ENCODE data around the gene TMEM30B.
A peak's percentile ranks its signal among the peaks of the same experiment; 100 is the strongest.
"Not testable (repeated sequence)": the region's sequence is repeated elsewhere in the genome, so short reads cannot be mapped to it uniquely, and the experiment has no call there.

Gene TMEM30B

DNA sequence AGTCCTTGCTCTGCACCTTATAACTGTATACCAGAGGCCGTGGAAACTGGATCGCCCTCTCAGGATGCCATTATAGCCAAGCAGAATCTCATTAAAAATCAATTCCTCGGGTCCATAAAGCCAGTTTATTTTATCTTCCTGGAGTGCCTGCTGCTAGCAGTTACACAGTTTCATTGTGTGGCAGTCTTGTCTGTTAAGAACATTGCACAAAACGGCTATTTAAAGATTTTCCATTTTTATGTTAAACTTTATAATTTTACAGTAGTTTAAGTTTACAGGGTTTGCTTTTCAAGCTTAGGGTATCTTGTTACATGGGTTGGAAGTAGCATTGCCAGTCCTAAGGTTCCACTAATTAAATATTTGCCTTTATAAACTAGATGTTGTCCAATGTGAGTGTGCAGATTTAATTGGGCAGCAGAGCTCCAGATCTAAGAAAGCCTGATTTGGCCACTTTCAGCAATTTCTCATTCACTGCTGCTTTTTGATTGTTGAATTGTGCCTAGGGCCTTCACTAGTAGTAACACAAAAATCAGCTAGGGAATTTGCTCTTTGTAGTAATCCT lies 17.0 kb downstream of the TMEM30B start:
- no peak for DNase-seq

DNA sequence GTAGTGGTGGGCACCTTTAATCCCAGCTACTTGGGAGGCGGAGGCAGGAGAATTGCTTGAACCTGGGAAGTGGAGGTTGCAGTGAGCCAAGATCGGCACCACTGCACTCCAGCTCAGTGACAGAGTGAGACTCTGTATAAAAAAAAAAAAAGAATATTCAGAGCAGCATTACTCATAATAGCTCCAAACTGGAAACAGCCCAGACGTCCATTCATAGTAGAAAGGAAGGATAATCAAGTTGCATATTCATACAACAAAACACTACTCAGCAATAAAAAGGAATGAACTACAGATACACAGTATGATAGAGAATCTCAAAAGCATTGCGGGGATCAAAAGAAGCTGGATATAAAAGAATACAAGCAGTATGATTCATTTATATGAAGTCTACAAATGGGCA lies 19.1 kb downstream of the TMEM30B start:
- no peak for DNase-seq

DNA sequence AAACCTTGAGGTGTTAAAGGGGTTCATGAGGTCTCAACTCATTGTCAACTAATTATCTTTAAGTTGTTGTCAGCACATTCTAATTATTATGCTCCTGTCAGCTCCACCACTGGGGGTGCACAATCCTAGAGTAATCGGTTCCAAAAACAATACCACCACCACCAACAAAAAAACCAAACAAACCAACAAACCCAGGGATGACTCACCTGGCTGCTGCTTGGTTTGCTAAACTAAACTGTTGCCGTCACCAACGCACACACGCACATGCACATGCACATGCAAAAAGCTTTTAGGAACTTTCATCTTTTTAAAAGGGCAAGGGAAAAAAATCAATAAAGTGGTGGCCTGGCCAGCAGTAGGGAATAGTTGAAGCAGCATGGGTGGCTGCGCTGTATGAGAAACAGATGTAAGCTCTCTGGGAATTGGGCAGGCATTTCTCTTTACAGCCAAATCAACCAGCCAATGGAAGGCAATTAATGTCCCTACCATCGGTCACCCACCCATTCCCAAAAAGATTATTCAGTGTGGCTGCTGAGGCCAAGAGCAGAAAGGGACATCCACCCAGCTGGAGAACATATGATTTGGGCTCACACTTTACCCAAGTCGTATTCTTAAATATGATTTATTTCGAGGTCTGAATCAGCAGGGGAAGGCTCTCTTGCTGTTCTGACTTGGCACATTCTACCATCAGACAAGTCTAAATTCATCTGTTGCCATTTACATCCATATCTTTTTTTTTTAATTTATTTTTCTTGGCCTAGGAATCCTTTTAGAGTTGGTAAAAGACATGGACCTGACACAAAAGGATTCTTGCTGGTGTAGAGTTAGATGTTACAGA lies 20.0 kb downstream of the TMEM30B start:
- no peak for DNase-seq

DNA sequence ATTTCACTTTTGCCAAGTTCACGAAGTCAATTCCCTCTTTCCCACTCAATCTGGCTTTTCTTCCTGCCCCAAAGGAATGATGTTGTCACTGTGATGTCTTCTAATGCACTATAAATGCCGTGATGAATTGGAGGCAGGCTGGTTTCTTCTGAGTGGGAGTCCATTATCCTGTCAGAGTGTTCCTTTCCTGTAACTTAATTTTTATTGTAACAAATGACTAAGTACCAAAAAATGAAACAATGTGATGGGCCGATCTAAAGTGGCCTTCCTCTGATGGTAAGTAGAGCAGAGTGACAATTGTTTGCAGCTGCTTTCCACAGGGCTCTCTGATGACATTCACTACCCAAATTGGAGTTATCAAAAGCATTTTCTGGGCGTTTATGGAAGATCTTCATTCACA lies 22.2 kb downstream of the TMEM30B start:
- DNase-seq = no peak

DNA sequence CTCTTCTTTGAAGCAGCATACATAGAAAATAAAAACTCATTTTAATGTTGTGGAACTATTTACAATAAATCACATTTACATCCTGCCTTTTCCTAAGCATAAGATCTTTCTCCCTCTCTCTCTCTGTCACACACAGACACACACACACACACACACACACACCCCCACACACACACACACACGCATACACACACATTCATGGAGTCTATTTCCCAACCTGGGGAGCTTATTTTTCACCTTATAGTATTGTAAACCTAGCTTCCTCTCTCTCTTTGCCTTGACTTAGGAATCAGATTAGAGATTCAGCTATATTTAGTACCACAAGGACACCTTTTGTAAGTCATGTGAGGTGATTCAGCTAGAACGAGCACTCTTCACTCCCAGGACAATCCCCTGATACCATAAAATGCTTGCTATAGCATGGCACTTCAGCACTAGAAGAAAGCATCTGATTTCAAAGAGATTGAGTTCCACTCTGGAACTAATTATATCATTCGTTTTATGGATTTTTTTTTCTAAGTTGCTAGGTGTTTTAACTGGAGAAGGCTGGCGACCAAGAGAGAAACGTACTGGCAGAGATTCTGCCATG lies 23.6 kb downstream of the TMEM30B start:
- DNase-seq = no peak

DNA sequence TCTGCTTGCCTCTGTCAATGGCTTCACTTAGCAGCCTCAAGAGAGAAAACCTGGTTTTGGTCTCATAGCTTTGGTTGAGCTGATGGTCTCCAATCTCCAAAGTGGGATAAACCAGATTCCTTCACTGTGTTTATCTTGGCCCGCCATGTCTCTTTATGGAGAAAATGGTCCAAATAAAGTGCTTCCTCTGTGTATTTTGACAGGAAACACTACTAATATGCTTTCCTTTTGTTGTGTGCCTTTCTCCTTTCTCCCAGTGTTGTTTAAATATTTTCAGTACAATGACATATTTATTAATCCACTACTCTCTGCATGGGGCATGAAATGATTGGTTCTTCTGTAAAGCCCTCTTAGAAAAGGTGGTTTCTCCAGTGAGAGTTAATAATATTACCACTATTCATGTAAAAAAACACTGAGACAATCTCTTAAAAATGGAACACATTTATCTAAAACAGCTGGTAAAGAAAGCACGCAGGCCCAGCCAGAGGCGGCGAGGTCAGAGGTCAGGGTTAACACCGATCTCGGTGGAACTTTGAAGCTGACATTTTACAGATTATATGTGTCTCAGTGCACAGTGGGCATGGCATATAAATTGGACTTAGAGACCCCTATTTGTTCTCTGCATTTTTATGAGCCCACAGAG lies 24.2 kb downstream of the TMEM30B start:
- DNase-seq = no peak

DNA sequence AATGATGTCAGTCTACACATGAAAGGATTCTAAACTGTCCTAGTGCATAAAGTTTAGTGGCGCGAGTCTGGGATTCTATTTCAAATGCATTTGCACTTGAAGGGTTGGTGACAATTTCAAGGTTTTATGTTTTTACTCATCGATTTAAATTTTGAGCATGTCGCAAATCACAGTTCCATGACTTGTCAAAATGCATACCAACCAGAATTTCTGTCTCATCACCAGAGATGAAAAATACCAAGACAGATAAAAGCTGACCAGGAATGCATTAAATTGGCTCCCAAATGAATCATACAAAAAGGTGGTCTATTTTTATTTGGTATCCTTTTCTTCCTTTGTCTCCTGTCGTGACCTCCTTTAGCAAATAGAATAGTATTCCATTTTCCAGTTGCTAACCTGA lies 25.2 kb downstream of the TMEM30B start:
- DNase-seq = no peak

DNA sequence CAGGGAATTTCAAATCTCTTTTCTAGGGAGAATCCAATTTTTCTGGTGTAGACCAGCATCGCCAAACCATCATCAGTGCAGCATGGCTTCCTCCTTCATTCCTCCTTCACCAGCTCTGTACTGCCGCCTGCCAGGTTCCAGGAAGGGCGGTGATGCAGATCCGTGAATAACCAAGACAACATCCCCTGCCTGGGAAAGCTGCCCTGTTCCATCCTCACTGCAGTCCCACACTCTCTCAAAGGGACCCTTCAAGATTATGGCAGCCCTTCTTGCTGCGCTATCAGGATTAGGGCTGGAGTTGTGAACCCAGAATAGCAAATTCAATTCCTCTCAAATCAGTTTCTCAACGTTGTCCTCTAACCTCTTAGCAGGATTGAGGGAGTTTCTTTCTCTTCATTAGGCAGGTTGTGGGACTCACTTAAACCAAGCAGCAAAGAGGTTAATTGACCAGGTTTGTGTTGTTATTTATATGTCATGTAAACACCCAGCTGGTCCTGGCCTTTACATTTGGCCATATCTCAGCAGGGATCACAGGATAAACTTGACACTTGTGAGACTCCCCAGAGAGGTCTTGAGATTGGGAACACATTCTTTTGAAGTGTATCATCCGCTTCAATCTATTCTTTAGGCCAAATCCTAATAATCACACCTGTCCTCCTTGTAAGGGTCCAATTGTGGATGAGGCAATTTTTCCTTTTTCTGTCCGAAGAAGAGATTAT lies 26.2 kb downstream of the TMEM30B start:
- DNase-seq = no peak

DNA sequence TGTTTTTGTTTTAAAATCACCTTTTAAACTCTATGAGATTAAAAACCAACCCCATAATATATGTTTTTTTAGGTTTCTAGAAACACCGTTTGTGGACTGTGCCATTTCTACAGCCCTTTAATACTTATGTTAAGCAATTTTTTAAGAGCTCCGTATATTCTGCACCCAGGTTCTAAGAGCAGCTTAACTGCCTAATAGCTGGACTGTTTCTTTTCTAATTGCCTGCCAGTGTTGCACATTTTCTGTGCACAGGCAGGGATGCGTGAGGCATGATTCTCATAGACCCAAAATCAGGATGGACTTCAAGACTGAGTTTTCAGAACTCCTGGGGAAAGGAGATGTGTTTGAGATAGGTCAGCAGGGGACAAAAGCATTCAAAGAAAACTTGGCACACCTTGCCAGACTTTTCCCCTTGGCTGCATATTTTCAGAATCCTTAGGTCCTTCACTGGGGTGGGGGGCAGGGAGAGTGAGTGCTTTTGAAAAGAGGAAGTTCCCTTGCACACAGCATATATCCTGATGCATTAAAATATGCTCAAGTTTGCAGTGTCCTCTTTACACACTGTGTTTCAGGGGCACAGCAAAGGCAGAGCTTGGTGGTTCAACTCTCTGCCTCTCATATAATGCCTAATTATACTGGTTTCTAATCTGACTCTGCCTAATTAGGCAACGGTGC lies 27.9 kb downstream of the TMEM30B start:
- DNase-seq = no peak

DNA sequence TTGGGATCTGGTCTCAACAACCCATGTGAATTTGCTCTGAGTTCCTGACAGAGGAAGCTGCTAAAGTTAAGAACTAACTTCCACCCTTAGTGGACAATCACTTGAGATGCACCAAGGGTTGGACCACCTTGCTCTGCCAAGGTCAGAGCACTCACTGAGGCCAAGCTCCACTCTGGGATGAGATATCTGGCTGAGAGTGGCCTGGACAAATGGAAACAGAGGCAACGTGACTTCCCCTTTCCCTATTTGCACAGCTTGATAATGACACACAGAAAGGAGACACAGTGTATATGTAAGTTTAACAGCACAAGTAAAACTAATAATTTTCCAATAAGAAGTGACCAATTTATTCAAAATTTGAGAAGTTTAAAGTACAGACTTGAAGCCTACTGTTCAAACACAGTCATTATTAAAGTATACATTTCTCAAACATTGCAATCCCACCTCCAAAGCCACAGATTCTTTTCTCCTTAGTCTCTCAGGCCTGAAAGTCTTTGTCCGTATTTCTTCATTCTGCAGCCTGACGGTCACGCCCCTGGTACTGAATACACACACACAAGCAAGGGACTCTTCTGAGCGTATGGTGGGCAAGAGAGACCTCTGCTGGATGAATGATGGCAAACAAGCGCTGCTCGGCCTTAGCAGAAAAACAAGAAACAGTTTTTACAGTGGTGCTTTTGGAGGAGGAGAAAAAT lies 28.6 kb downstream of the TMEM30B start:
- peak; percentile 69 for DNase-seq

DNA sequence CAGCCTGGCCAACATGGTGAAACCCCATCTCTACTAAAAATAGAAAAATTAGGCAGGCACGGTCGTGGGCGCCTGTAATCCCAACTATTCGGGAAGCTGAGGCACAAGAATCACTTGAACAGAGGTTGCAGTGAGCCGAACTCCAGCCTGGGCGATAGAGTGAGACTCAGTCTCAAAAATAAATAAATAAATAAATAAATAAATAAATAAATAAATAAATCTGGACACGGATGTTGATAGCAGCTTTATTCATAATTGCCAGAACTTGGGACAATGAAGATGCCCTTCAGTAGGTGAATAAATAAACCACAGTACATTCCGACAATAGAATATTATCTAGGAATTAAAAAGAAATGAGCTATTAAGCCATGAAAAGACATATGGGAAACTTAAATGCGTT lies 31.1 kb downstream of the TMEM30B start:
- DNase-seq = no peak

DNA sequence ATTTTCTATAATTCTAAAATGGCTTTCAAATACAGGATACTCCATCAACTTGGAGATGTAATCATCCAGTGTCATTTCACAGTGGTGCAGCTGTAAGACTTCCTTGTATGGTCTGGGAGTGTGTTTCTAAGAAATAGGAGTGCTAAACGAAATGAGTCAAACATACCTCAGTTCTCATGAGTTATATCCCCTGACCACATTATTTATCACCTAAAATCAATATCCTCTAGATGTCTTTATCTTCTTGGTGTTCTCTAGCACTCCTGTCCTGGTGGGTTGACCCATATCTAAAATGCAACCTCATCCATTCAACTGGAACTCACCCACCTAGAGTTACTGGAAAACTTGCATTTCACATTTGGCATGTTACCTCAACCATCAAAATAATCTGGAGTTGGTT lies 33.2 kb downstream of the TMEM30B start:
- no peak for DNase-seq

DNA sequence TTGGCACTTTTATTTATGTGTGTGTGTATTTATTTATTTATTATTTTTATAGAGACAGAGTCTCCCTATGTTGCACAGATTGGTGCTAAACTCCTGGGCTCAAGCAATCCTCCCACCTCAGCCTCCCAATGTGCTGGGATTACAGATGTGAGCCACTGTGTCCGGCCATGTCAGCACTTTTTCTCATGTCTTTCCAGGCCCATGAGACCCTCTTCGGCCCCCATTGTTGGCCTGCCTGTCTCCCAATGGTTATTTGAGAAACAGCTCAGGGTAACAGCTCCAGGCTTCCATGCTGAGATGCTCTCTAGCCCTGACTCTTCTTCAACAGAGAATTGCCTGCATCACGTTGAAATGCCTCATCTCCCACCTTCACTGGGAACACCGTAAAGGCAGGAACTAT lies 34.4 kb downstream of the TMEM30B start:
- DNase-seq = no peak

DNA sequence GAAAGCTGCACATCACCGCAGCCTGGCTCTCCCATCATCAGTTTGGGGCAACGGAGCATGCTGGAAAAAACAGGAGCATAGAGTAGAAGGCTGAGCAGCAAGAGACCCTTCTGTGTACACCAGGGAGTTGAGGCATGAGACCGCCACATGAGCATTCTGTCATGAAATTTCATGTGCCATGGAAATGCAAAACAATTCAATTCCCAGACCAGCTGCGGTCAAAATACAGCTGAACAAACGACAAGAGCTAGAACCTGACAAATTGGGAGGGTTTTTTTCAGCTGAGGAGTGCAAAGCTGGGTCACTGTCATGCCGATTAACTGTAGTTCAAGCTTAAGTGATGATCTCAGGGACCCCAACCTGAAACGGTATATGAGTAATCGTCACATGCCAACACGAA lies 37.1 kb downstream of the TMEM30B start:
- DNase-seq = no peak

DNA sequence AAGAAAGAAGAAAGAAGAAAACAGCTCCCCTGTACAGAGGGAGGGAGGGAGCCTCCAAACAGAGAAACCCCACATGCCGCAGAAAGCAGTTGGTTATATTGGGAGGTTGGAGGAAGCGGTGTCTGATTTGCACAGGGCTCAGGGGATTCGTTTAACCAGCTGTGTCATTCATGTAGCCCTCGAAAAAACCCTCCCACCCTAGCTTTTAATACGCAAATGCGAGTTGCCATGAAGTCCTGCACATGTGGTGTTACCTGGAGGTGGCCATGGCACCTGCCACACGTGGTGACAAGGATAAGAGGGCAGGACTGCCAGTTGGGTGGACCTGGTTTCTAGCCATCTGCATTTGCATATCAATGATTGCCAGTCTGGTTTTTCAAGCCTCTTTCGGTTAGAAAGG lies 40.9 kb downstream of the TMEM30B start:
- no peak for DNase-seq

DNA sequence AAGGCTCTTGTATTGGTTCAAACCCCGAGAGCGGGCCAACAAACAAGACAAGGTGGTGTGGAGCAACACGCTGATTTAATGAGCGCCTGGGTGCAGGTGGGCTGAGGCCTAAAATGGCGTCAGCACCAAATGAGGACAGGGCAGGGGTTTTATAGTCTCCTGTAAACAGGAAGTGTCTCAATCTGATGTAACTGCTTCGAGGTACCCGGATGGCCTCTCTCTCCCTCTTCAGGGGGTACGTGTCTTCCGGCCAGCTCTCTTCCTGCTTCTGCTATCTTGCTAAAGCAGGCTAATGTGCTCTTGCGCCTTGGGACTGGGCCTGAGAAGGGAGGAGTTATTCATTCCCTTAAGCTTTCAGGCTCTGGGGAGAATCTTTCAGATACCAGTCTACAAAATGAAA lies 41.9 kb downstream of the TMEM30B start:
- DNase-seq = not testable (repeated sequence)

DNA sequence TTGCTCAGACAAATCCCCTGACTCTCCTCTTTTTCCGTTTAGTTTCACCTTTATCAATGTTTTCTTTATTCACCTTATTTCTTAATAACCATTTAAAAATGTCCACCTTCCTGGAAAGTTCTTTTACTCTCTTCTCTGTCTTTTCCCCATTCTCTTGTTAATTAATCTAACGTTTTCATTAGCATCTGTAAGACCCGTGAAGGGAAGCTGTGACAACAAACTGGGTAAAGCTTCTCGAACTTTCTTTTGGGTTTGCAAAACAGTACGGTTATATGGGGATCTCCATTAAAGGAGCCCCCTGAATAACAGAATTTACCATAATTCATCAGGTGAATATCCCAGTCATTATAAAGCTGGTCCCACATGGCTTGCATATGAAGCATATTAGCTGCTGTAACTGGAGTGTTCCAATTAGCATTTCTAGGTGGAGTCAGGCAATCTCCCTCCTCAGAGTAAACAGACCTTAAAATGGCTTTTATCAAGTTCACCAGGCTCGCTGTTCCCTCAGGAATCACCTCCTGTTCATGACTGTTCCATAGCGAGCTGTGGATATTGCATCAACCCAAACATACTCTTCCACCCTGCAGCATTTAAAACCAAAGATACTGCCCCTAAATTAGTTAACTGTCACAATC lies 42.4 kb downstream of the TMEM30B start:
- DNase-seq = no peak

DNA sequence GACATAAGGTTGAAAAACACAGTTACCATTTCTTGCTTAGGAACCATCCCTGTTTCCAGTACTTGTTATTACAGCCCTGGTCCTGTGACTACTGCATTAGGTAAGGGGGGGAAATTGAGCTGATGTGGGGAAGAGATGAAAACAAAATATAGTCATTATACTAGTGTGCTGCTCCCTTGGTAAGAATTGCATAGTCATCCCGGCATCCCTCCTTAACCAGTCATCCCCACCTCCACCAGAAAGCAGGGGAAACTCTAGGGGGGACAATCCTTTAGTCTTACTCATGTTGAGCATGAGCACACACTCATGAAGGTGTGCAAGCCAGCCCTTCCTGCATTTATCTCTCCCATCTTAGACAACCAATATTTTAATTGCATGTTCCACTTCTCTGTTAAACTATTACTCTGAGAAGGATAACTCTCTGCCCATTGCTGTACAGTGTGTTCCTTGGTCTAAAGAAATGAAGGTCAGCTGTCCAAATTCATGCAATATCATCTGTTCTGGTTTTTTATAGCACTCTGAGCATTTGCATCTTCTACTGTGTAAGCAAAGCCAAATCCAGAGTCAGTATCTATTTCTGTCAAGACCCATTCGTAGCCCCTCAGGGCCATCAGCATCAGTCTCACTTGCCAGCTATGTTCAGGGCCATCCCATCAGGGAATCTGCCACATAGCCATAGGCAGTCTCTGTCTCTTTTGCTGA lies 46.8 kb downstream of the TMEM30B start:
- DNase-seq = no peak

DNA sequence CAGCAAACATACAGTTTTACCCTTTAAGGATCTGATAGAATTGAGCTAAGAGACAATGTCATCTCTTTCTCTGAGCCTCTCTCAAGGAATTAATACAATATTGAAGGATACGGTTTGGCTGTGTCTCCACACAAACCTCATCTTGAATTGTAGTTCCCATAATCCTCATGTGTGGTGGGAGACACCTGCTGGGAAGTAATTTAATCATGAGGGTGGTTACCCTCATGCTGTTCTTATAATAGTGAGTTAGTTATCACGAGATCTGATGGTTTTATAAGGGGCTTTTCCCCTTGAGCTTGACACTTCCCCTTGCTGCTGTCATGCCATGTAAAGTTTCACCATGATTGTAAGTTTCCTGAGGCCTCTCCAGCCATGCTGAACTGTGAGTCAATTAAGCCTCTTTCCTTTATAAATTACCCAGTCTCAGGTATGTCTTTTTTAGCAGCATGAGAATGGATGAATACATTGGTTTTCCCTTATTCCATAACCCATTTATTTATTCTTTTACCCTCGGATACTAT lies 47.6 kb downstream of the TMEM30B start:
- no peak for DNase-seq

DNA sequence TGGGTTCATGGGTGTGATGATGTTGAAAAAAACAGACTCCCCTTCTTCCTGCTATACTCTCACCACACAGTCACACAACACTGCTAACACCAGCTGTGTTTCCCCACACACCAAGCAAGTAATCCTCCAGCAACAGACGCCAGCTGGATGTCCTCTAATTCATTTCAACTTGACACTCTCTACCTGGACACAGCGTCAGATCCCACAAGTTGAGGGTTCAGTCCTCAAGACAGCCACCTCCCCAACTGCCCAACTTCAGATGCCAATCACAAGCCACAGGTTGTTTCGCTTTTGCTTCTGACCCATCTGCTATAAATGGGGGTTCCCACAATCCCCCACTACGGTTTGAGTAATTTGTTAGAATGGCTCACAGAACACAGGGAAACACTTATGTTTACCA lies 49.3 kb downstream of the TMEM30B start:
- DNase-seq = no peak

DNA sequence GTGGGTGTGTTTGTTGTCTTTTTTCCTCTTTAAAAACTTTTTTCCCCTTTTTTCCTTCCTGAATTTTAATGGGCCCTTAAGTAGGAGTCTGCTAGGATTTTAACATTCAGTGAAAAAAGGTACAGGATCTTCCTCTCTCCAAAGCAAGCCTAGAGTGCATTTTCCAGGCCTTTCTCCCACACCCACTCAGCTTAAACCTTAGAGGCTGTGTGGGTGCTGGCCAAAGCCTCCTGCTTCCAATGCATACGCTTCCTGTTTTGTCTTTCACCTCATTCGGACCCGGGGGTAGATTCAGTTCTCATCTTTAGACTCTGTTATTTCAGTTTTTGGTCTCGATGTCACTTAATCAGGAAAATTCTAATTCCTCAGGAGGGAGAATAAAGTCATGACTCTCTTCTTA lies 51.2 kb downstream of the TMEM30B start:
- no peak for DNase-seq

All from SHP77 treated with DMSO at 0.1 percent for 48 hours (cell line).